ENCODE results near the gene SLC20A1.
"Not testable (repeated sequence)": the region's sequence is repeated elsewhere in the genome, so short reads cannot be mapped to it uniquely, and the experiment has no call there.

The SLC20A1 gene

DNA sequence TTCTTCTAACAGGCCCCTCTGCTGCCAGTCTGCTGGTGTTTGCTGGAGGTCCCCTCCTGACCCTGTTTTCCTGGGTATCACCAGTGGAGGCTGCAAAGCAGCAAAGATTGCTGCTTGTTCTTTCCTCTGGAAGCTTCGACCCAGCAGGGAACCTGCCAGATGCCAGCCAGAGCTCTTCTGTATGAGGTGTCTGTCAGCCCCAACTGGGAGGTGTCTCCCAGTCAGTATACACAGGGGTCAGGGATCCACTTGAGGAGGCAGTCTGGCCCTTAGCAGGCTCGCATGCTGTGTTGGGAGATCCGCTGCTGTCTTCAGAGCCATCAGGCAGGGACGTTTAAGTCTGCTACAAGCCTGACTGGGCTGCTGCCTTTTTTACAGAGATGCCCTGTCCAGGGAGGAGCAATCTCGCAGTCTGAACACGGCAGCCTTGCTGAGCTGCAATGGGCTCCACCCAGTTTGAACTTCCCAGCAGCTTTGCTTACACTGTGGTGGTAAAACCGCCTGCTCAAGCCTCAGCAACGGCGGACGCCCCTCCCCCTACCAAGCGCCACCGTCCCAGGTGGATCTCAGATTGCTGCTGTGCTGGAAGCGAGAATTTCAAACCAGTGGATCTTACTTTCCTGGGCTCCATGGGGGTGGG, 31.4 kb upstream of the SLC20A1 start:
- no peak for TF ChIP-seq POLR2A (IDR thresholded peaks at IDR 0.05; ENCODE audit: low read depth, low read length)
- TF ChIP-seq TAF1 (IDR thresholded peaks at IDR 0.05; ENCODE audit: borderline replicate concordance, low read depth, low read length): no peak
- no peak for TF ChIP-seq POLR2AphosphoS5 (IDR thresholded peaks at IDR 0.05; ENCODE audit: low read depth, low read length)
- FAIRE-seq (no peak), DNase-seq (ENCODE audit: insufficient read length) (no peak)

DNA sequence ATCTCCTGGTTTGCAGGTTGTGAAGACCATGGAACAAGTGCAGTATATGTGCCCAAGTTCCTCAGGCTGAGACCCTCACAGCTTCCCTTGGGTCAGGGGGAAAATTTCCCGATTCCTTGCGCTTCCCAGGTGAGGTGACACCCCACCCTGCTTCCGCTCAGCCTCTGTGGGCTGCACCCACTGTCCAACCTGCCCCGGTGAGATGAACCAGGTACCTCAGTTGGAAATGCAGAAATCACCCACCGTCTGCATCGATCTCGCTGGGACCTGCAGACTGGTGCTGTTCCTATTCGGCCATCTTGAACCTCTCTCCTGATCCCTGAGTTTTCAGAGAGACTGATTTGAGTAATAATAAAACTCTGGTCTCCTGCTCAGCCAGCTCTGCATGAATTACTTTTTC, 30.7 kb upstream of the SLC20A1 start:
- DNase-seq (ENCODE audit: insufficient read length): no peak
- TF ChIP-seq POLR2A (IDR thresholded peaks at IDR 0.05; ENCODE audit: low read depth, low read length) (no peak), POLR2AphosphoS5 (IDR thresholded peaks at IDR 0.05; ENCODE audit: low read depth, low read length) (no peak), TAF1 (IDR thresholded peaks at IDR 0.05; ENCODE audit: borderline replicate concordance, low read depth, low read length) (no peak)

DNA sequence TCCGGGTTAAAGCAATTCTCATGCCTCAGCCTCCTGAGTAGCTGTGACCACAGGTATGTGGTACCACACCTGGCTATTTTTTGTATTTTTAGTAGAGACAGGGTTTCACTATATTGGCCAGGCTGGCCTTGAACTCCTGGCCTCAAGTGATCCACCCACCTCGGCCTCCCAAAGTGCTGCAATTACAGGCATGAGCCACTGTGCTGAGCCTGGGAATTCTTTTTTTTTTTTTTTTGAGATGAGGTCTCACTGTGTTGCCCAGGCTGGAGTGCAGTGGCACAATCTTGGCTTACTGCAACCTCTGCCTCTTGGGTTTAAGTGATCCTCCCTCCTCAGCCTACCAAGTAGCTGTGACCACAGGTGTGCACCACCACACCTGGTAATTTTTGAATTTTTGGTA, 29.9 kb upstream of the SLC20A1 start:
- not testable (repeated sequence) for DNase-seq (ENCODE audit: insufficient read length); FAIRE-seq

More for the DNA sequence above, 30.7 kb upstream of the SLC20A1 start:
- FAIRE-seq: no peak

DNA sequence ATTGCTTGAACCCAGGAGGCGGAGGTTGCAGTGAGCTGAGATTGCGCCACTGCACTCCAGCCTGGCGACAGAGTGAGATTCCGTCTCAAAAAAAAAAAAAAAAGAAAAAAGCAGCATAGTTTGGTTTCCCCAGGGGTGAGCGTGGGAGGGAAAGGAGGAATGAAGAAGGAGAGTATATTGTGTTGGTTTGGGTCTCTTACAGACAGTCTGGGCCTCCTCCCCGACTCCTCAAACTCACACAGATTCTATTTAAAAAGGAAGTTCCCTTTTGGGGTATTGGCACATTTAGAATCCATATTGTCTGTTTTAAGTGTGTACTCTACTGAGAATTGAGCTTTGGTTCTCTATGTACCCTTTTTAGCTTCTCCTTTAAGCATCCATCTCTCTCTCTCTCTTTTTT, 27.4 kb upstream of the SLC20A1 start:
- TF ChIP-seq POLR2A (IDR thresholded peaks at IDR 0.05; ENCODE audit: low read depth, low read length) (no peak), POLR2AphosphoS5 (IDR thresholded peaks at IDR 0.05; ENCODE audit: low read depth, low read length) (no peak), TAF1 (IDR thresholded peaks at IDR 0.05; ENCODE audit: borderline replicate concordance, low read depth, low read length) (no peak)
- FAIRE-seq (no peak), DNase-seq (ENCODE audit: insufficient read length) (no peak)

DNA sequence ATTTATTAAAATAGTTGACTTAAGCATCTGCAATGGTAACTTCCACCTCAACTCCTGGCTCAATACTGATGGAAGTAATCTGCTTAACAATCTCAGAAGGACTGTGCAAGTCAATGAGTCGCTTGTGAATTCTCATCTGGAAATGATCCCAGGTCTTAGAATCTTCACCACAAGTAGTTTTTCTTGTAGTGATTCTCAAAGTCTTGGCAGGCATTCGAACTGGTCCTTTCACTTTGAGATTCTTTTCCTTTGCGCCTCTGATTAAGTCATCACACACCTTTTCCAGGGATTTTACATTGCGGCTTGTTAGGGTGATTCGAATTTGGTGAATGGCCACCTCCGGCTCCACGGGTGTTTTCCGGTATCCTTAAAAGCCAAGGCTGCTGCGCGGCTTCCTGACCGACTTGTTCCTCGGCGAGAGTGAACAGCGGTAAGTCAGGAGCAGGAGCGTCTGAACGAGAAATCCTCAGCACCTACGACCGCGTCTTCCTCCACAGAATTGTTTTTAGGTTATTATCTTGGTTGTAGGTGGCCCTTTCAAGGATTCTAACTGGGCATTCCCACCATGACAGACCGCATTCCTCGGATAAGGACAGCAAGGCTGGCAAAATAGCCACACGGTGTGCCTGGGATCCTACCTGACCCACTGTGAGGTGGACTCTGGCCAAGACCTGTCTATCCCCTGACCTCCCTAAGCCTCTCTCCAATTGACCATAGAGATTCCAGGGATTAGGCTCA, 23.8 kb upstream of the SLC20A1 start:
- FAIRE-seq (no peak), DNase-seq (ENCODE audit: insufficient read length) (no peak)
- TF ChIP-seq TAF1 (IDR thresholded peaks at IDR 0.05; ENCODE audit: borderline replicate concordance, low read depth, low read length): no peak
- no peak for TF ChIP-seq POLR2AphosphoS5 (IDR thresholded peaks at IDR 0.05; ENCODE audit: low read depth, low read length)
- TF ChIP-seq POLR2A (IDR thresholded peaks at IDR 0.05; ENCODE audit: low read depth, low read length): no peak

DNA sequence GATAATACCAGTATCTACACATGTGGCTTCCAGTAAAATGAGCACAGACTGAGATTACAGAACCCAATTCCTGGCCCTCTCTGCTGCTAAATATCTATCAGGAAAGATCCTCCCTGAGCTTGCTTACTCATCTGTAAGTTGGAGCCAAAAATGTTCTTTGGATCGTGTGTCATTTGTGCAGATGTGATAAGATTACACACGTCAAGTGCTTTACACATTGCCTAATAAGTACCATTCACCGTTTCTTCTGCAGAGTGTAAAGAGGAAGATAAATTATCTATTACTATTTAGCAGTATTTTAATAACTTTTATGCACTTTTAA, 23.2 kb upstream of the SLC20A1 start:
- TF ChIP-seq POLR2AphosphoS5 (IDR thresholded peaks at IDR 0.05; ENCODE audit: low read depth, low read length) (no peak), TAF1 (IDR thresholded peaks at IDR 0.05; ENCODE audit: borderline replicate concordance, low read depth, low read length) (no peak), POLR2A (IDR thresholded peaks at IDR 0.05; ENCODE audit: low read depth, low read length) (no peak)
- no peak for DNase-seq (ENCODE audit: insufficient read length)
- FAIRE-seq: no peak

DNA sequence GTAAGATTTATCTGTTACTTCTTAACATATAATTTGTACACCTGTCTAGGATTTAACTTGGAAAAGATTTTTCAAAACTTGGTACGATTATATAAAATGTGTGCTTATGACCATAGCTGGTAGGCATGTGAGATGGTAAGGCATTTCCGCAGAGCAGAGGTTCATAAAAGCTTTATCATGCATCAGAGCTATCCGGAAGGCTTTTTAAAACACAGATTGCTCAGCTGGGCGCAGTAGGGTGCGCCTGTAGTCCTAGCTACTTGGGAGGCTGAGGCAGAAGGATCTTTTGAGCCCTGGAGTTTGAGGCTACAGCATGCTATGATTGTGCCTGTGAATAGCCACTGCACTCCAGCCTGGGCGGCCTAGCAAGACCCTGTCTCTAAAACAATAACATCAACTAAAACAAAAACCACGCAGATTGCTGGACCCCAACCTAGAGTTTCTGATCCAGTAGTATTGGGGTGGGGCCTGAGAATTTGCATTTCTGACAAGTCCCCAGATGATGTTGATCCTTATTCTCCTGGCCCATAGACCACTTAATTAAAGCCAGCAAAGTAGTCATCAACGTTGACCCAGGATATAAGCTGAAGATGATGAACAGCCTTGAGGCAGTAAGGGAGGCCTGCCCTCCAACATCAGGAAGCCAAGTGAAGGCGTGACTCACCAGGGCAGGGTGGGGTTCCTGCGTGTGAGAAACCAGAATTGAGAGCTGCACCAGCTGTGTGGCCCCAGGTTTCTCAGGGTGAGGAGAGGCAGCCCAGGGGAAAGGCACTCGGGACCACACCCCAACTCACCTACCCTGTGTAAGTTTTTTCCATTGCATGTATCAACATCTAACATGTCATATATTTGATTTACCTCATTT, 21.6 kb upstream of the SLC20A1 start:
- TF ChIP-seq TAF1 (IDR thresholded peaks at IDR 0.05; ENCODE audit: borderline replicate concordance, low read depth, low read length): no peak
- no peak for TF ChIP-seq POLR2AphosphoS5 (IDR thresholded peaks at IDR 0.05; ENCODE audit: low read depth, low read length)
- no peak for TF ChIP-seq POLR2A (IDR thresholded peaks at IDR 0.05; ENCODE audit: low read depth, low read length)
- DNase-seq (ENCODE audit: insufficient read length) (peak; percentile 39), FAIRE-seq (no peak)

DNA sequence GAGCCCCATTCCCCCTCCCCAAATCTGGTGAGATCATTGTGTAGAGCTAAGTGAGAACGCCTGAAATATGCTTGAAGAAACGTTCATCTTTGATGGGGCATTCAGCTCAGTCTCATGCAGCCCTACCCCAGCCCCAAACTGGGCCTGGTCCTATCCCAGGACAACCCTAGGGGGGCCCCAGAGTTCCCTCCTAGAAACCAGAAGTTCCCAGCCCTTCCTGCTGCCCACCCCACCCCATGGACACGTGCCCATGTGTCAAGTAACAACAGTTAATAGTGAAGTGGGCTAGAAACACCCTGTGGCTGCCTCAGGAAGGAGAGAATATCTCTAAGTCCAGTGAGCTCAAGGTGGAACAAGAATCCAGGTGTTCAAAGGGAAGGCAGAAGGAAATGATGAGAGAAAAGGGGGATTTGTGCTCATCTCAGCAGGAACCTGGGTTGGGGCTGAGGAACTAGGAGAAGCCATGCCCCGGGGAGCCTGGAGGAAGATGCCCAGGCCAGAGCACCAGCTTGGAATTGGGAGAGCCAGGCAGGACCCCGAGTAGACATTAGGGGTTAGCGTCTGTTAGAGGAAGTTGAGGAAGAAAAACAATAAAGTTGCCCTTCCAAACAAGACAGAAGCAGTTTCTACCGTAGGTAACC, 20.1 kb upstream of the SLC20A1 start:
- FAIRE-seq (no peak), DNase-seq (ENCODE audit: insufficient read length) (no peak)
- TF ChIP-seq TAF1 (IDR thresholded peaks at IDR 0.05; ENCODE audit: borderline replicate concordance, low read depth, low read length): no peak
- no peak for TF ChIP-seq POLR2AphosphoS5 (IDR thresholded peaks at IDR 0.05; ENCODE audit: low read depth, low read length)
- TF ChIP-seq POLR2A (IDR thresholded peaks at IDR 0.05; ENCODE audit: low read depth, low read length): no peak

DNA sequence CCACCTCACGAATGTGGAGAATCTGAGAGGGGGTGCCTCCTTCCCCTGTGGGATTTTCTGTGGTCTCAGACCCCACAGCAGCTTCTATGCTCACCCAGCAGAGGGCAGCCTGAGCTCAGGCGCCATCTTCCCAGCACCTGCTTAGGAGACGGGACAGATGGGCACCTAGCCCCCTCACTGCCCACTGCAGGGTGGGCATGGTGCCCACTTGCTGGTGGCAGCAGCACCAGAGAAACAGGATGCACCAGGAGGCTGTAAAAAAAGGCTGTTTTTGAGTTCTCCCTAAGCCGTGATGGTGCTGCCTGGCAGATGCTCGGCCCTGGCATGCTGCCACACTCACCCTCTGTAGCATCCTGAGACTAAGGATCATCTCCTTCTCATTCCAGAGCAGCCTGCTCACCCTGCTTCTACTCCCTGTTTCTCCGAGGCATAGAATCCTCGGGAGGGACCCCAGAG, 19.1 kb upstream of the SLC20A1 start:
- peak; percentile 65 for FAIRE-seq
- DNase-seq (ENCODE audit: insufficient read length): peak; percentile 34
- TF ChIP-seq POLR2AphosphoS5 (IDR thresholded peaks at IDR 0.05; ENCODE audit: low read depth, low read length): no peak
- no peak for TF ChIP-seq POLR2A (IDR thresholded peaks at IDR 0.05; ENCODE audit: low read depth, low read length)
- no peak for TF ChIP-seq TAF1 (IDR thresholded peaks at IDR 0.05; ENCODE audit: borderline replicate concordance, low read depth, low read length)

DNA sequence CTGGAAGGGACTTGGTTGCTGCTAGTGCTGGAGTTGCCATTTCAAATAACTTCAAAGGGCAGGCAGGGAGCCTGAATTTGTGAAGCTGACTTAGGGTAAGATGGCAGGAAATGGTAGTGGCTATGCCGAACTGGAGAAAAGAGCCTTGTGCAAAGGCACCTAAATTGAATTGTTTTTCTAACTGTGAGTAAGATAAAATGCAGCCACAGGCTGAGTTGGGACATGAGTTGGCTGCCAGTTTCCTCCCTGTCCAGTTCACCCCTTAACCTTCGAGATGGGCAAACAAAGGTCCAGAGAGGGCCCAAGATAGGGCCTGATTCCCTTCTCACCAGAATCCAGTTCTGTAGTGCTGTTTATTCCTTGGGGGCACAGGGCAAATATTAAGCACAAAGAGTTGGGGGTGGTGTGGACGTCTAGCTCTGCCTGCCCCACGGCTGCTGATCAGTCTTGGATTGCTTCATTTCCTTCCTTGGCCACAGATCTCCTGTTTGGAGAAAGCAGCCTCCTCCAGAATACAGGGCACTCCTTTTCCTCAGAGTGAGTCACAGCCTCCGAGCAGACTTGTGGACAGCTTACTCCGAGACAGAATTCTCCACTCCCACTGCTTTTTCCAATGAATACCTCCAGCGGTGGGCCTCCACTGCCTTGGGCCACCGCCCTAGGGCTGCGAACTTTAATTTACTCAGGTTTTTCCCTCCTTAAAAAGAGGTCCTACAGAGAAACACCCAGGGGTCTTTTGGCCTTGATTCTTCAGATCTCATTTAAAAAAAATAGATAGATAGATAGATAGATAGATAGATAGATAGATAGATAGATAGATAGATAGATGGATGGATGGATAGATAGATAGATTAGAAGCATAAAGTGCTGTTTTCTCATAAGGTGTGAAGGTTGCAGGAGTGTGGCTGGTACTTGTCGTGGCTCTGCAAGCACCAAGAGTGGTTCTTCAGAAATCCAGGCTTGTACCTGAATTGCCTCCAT, 18.4 kb upstream of the SLC20A1 start:
- DNase-seq (ENCODE audit: insufficient read length) (no peak), FAIRE-seq (no peak)

More for the DNA sequence above, 18.4 kb upstream of the SLC20A1 start:
- TF ChIP-seq POLR2A (IDR thresholded peaks at IDR 0.05; ENCODE audit: low read depth, low read length) (no peak), TAF1 (IDR thresholded peaks at IDR 0.05; ENCODE audit: borderline replicate concordance, low read depth, low read length) (no peak), POLR2AphosphoS5 (IDR thresholded peaks at IDR 0.05; ENCODE audit: low read depth, low read length) (no peak)
